NCI-H2107 treated with DMSO at 0.1 percent for 48 hours (cell line): ENCODE data around the gene KCTD11.
"Not testable (repeated sequence)": the region's sequence is repeated elsewhere in the genome, so short reads cannot be mapped to it uniquely, and the experiment has no call there.

ENCODE experiments used
- DNase-seq: peaks from one replicate; lab custom pipeline; 2025; ENCODE audit not compliant: unreplicated experiment; lab: John Stamatoyannopoulos, UW

Gene KCTD11

GRCh38 chr17:7343250-7343649 is 8.7 kb upstream of the KCTD11 start:
- DNase-seq = no peak

- no peak for DNase-seq
Observed at GRCh38 chr17:7346761-7347614, 5.0 kb upstream of the KCTD11 start.

DNA sequence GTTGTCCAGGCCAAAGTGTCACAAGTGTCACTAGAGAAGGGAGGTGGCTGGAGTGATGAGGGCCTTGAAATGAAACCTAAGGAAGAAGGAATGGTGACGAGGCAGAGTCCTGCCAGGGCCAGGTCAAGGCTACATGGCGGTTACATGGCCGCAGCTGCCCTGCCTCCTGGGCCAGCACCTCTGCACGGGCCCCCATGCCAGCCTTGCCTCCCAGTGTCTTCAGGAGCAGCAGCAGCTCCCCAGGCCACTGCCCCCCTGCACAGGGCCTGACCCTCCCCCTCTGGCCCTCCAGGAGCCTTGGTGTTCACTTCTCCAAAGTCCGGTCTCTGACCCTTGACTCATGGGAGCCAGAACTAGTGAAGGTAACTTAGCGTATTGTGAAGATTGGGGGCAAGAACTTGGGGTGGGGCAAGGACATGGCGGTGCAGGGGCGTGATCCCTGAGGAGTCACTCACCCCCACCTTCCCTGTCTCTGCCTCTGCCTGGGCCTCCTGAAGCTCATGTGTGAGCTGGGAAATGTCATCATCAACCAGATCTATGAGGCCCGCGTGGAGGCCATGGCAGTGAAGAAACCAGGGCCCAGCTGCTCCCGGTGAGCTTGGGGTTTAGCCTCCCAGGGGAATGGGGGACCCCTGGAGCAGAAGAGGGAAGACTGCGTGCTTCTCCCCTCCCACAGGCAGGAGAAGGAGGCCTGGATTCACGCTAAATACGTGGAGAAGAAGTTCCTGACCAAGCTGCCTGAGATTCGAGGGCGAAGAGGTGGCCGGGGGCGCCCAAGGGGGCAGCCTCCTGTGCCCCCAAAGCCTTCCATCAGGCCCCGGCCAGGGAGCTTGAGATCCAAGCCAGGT is 4.1 kb upstream of the KCTD11 start:
- no peak for DNase-seq

GRCh38 chr17:7348478-7349242 is 3.3 kb upstream of the KCTD11 start:
- no peak for DNase-seq

- DNase-seq = no peak
Observed at GRCh38 chr17:7352503-7352889, 534 bp downstream of the KCTD11 start.

- DNase-seq = no peak
Observed at GRCh38 chr17:7352910-7353635, 1.1 kb downstream of the KCTD11 start.

- no peak for DNase-seq
Observed at GRCh38 chr17:7354262-7354843, 2.4 kb downstream of the KCTD11 start.

GRCh38 chr17:7355053-7355452 is 3.1 kb downstream of the KCTD11 start, which contains the start of gene TMEM95:
TMEM95 (plus strand) TSS chr17:7355156; CDS start chr17:7355205, 49 bp downstream.
- DNase-seq = no peak

- DNase-seq = no peak
Observed at GRCh38 chr17:7355573-7355972, 3.6 kb downstream of the KCTD11 start.

GRCh38 chr17:7356072-7356549 is 4.1 kb downstream of the KCTD11 start:
- no peak for DNase-seq

- no peak for DNase-seq
Observed at GRCh38 chr17:7356756-7357155, 4.8 kb downstream of the KCTD11 start.

DNA sequence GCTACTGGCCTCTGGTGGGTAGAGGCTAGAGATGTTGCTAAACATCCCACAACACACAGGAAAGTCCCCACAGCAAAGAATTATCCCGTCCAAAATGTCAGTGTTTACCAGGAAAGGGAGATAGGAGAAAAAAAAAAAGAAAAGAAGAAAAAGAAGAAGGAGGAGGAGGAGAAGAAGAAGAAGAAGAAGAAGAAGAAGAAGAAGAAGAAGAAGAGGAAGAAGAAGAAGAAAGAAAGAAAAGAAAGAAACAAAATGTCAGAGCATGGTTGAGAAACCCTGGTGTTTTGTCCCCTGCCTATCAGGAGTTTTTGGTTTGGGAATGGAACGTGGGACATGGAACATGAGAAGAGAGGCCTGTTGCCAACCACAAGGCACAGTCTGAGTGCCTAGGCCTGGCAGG is 5.4 kb downstream of the KCTD11 start:
- DNase-seq = no peak

DNA sequence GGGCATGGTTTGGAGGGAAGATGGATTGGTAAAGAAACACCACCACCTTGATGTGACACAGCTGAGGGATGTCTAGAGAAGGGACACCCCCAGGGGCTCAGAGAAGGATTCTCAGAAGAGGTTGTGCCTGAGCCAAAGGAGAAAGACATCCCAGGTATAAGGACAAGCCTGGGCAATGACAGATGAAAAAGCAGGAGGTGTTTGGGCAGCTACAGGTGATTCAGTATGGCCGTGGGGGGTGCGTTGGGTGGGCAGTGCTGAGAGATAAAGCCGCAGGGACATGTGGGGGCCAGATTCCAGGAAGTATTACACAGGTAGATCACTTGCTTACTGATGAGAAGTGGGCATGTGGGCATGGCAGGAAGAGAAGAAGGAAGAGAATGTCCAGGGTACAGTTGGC is 9.9 kb downstream of the KCTD11 start:
- no peak for DNase-seq

- no peak for DNase-seq
Observed at GRCh38 chr17:7363311-7363710, 11.3 kb downstream of the KCTD11 start.

DNA sequence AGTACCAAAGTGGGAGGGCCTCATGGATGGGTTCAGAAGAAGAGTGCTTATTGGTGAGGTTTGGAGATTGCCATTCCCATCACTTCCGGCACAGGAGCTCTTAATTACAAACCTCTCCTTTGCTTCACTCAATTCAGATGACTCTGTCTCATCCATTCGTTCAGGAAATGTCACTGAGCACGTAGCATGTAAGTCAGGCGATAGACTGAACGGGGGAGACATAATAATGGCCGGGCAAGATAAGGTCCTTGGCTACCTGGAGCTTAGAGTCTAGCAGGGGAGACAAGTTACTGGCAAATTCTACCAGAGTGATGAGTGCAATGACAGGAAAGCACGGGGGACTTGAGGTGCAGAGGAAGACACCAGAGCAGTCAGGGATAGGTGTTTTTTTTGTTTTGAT is 14.0 kb downstream of the KCTD11 start:
- DNase-seq = not testable (repeated sequence)

DNA sequence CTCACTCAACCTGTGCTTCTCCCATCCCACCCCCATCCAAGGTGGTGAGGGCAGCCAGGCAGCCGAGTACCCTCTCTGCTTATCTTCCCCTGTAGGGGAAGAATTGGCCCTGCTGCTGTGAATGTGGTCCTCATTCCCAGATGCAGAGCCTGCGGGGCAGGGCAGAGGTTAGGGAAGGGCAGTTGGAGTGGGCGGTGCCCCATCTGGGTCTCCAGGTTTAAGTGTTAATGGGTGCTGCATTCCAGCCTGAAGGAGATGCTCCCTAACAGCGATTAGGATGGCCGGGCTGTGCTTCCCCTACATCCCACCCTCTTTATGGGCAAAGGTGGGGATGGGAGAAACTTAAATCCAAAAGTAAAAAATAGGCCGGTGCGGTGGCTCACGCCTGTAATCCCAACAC is 15.1 kb downstream of the KCTD11 start:
- DNase-seq = no peak

DNA sequence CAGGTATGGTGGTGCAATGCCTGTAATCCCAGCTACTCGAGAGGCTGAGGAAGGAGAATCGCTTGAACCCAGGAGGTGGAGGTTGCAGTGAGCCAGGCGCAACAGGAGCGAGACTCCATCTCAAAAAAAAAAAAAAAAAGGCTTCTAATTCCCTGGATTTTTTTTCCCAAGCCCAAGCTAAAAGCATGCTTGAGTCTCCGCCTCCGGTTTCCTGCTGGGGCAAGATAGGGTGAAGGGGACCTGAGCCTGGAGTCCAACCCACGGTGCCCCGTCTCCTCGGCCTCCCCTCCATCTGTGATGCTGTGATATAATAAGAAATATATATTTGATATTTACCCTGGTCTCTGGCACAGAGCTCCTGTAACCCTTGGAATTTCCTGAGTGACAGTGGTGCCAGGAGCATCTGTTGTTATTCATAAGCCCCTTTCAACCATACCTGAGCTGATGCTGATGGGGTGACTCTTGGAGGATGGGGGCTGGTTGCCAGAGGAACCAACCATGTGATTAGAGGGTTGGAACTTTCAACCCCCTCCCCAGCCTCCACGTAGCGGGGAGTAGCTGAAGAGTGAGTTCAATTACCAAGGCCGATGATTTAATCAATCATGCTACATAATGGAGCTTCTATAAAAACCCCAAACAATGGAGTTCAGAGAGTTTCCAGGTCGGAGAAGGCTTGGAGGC is 16.1 kb downstream of the KCTD11 start:
- no peak for DNase-seq

- DNase-seq = not testable (repeated sequence)
Observed at GRCh38 chr17:7368599-7368994, 16.6 kb downstream of the KCTD11 start.

DNA sequence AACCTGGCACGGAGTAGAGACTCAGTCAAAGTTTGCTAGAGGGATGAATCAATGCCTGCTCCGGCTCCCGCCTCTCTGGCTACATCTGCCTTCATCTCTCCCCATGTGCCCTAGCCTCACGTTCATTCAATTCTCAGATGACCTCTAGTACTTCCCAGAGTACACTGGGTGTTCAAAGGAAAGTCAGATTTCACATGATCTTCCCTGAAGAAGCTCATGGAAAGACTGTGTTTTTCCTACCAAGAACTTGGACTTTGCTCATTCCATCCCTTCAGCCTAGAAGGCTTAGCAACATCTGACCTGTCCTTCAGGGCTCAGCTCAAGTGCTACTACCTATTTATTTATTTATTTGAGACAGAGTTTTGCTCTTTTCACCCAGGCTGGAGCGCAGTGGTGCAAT is 17.9 kb downstream of the KCTD11 start:
- DNase-seq = no peak

DNA sequence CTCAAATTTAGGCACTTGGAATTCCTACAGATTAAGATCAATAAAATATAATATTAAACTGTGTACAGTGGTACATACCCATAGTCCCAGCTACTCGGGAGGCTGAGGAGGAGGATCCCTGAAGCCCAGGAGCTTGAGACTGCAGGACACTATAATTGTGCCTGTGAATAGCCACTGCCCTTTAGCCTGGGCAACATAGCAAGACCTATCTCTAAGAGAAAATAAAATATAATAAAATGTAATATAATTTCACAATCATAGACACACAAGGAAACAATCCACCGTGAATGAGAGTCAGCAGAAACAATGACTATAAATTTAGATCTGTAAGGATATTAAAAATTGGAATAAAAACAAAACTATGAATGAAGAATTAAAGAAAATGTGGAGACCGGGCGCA is 18.9 kb downstream of the KCTD11 start:
- DNase-seq = no peak
